Nucleus accumbens (tissue), 56 donors: ENCODE data around the gene IREB2.
A peak's percentile ranks its signal among the peaks of the same experiment; 100 is the strongest.

Source experiments
- DNase-seq, 56 donors: peaks; one replicate each; lab custom pipeline; 2025; lab: John Stamatoyannopoulos, UW

The IREB2 gene

DNA sequence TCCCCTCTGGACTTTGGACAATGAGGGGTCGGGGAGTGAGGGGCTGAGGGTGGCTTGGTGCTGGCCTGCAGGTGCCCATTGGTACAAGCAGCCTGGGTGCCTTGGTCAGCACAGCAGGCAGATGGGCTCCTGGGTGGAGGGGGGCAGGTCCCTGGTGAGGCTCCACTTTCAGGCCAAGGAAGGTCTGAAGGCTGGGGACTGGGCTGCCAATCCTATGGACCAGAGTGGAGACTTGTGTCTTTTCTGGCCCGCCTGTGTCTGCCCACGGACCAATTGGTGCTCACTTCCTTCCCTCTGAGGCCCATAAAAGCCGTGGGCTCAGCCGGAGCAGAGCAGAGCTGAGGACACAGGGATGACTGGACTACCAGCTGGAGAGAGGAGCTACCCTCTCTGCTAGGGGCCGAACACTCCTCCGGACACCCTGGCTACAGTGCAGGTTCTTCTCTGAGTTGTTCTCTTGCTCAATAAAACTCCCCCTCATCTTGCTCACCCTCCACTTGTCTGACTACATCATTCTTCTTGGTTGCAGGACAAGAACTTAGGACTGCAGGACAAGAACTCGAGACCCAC lies 31.9 kb upstream of the IREB2 start:
- DNase-seq, result no peak

DNA sequence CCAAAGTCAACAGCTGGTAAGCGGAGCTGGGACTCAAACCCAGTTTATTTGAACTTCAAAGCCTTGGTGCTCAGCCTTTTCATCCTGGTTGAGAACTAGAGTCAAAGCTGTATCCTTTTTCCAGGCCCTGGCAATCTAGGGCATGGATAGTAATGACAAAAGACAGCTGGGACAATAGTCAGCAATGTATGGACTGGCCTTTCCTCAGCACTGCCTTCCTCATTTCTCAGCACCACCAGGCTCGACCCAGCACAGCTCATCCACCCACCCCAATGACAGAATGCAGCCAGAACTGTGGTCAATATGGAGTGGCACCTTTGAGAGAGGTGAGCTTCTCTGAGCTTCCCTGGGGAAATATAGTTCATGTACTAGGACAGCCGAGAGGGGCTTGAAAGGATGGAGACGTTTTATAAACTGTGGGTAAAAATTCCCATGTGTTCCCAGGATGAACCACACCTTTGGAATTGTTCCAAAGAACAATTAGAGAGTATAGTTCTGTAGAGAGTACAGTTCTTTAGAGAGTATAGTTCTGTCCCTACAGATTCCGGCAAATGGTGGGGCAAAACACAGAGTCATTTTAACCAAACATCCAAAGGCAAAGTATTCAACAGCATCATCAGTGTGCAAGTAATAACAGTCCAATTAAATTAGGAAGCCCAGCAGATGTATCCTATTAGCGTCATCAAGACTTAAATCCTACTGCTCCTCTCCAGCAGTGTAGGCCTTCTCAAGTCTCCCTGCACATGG lies 30.2 kb upstream of the IREB2 start:
- no peak for DNase-seq

DNA sequence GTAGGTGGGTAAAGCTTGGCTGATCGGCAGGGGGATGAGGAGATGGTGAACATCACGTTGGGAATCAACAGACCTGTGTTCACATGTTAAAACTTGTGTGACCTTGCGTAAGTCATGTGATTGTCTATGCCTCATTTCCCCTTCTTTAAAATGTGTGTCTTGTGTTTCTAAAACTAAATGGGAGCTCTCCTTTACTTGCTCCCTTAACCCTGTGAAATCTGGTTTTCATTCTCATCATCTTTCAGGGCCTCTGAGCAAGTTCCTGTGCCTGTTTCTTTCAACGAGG lies 29.7 kb upstream of the IREB2 start:
- no peak for DNase-seq

DNA sequence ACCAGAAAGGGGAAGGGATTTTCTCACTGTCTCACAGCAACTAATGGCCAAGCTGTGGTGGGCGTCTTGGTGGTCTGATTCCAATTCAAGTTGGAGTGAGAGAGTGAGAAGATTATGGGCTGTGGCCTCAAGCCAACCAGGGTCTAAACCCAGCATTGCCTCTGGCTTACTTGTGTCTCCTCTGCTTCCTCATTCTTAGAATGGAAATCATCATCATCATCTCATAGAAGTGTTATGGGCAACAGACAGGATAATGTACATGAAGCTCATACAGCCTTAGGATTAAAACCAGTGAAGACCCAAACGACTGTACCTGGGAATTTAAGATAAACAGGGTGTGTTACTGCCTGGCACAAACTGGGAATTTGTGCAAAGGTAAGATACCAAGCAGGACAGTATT lies 29.1 kb upstream of the IREB2 start:
- no peak for DNase-seq

DNA sequence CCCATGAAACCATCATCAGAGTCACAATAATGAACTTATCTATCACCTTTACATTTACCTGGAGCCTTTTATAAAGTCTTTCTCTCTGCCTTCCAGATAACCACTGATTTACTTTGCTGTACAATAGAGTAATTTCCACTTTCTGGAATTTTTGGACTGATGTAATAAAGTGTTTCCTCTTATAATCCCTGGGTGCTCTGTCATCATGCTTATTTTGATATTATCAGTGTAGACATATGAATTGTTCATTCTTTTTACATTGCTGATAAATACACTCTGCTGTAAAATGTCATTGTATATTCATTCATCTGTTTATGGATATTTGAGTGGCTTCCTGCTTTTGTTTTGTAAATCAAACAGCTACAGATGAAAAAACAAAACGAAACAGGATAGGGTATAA lies 27.0 kb upstream of the IREB2 start:
- DNase-seq, result no peak

DNA sequence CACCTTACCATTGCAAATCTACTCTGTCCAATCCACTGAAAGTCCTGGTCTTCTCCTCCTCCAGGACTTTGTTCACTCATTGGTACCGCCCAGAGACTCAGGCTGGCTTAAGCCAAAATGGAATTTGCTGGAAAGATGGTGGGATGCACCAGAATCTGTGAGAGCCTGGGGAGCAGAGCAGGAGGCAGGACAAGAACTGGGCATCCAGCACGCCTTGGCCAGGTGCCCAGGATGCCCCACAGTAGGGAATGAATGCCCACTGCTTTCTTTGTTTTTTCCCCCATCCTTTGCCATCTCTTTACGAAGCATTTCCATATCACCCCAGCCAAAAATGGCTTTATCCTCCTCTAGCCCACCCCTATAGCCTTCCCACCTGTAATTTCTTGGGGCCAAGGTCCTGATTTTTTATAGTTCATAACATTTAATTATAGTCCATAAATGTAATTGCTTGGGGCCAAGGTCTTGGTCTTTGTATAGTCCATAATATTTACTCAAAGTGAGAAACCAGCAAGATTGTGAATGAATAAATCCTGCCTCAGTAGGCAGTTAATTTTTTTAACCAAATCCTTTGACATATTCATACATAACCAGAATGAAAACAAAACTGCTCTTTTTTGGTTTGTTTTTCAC lies 23.3 kb upstream of the IREB2 start:
- peak in 5 of 56 donors; percentile 4 to 19 (median 8) for DNase-seq

DNA sequence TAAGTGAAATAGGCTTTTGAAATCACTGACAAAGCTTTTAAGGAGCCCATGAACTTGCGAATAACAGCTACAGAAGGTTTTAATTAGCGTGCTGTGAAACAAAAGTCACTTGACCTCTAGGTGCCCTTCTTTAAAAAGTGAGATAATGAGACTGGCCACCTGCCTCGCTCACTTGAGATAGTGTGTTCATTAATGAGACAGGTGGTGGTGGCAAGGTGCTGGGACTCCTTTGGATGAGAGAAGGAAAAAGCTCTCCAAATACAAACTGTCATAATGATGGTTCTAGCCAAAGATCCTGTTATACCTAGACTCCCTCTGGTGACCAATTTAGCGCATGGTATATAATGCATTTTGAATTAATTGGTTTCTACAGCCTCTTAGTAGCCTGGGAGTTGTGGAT lies 22.7 kb upstream of the IREB2 start:
- DNase-seq, result no peak

DNA sequence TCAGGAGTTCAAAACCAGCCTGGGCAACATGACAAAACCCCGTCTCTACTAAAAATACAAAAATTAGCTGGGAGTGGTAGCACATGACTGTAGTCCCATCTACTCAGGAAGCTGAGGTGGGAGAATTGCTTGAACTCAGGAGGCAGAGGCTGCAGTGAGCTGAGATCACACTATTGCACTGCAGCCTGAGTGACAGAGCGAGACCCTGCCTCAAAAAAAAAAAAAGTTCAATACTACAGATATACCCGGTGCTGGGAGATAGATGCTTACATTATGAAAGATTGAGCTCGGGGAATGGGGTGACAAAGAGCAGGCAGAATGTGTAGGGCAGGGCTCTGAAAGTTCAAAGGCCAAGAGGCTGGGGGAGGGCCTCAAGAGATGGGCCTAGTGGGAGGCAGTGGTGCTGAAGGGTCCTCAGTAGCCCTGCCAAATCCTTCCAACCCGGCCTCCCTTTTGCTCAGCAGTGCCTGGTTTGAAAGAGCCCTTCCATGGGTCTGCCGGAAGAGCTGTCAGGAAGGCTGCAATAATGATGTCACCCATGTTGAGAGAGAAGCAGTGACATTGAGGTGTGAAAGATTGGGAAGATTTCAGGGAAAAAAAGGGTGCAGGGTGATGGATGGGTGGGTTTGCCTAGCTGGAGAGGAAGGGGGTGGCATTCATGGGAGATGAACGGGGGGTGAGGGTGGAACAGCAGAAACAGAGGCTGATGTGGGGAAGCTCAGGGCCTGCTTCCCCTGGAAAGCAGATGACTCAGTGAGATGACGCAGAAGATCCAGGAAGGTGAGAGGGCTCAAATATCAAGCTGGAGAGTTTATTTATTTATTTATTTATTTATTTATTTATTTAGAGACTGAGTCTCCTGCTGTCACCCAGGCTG lies 20.0 kb upstream of the IREB2 start:
- DNase-seq, result no peak

DNA sequence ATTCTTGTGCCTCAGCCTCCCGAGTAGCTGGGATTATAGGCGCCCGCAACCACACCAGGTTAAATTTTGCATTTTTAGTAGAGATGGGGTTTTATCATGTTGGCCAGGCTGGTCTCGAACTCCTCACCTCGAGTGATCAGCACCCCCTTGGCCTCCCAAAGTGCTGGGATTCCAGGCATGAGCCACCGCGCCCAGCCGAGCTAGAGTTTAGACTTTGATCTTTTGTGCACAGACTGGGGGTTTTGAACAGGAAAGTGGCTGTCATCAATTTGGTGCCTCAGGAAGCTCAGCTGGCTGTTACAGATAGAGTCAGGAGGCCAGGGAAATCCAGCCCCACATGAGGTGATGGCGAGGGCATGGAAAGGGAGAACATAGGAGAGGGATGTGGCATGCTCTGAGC lies 19.3 kb upstream of the IREB2 start:
- no peak for DNase-seq

DNA sequence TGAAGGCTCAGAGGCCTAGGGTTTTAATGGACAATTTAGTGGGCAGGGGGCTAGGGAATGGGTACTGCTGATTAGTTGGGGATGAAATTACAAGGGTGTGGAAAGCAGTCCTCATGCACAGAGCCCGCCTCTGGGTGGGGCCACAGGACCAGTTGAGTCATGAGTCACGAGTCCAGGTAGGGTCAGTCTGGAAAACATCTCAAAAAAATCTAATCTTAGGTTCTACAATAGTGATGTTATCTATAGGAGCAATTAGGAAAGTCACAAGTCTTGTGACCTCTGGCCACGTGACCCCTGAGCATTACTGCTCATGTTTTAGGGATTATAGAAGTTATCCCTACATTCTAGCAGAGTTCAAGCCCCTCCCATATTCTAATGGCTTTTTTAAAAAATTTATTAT lies 18.6 kb upstream of the IREB2 start:
- no peak for DNase-seq

DNA sequence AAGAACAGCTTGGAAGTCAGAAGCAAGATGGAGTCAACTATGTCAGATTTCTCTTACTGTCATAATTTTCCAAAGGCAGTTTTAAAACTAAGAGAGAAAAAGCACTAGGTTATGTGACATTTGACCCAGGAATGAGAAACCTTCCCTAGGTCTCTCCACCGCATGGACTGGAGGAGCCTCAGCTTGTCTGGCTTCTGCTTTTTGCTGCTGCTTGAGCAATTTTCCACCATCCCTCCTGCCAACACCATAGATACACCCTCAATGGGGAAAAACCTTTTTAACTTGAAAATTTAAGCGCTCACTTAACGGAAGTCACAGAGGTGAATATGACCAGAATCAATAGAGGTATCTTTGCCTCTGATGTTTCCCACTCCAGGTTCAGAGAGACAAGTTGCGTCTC lies 17.8 kb upstream of the IREB2 start:
- DNase-seq, result no peak

DNA sequence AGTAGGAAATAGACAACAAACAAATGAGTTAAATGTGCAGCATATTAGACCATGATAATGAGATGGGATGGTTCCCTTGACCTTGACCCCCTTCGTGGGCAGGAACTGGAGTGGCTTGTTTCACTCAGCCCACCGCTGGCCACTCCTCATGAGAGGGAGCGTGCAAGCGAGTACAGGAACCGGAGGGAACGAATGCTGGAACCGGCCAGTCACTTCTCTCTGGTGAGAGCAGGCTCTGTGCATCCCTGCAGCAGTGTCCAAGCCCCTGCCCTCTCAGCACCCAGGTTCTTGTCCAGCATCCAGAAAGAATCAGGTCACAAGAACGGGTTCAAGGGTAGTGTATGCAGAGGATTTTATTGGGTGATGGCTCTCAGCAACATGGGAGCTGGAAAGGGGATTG lies 17.2 kb upstream of the IREB2 start:
- DNase-seq, result no peak

DNA sequence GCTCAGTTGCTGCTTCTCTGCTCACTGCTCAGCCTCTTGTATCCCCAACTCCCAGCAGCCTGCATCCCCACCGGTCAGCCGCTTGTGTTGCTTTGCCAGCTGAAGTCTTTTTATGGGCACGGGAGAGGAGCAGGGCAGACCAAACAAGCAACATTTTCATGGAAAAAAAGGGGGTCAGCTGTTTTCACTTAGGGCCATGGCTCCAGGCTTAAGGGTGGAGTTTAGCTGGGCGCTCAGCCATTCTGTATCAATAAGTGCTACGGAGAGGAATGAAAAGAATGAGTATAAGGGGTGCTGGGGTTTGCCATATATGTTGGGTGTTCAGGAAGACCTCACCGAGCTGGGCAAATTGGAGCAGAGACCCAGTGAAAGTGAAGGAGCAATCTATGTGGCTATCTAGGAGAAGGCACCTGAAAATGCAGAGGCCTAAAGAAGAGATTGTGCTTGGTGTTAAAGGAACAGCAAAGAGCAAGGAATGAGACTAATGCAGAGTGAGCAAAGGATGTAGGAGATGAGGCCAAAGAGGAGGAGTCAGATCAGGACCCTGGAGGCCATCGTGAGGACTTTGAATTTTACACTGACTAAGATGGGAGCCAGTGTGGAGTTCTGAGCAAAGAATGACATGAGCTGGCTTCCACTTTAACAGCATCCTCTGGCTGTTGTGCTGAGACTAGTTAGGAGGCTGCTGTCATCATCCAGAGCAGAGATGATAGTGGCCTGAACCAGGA lies 16.6 kb upstream of the IREB2 start:
- DNase-seq, result no peak

DNA sequence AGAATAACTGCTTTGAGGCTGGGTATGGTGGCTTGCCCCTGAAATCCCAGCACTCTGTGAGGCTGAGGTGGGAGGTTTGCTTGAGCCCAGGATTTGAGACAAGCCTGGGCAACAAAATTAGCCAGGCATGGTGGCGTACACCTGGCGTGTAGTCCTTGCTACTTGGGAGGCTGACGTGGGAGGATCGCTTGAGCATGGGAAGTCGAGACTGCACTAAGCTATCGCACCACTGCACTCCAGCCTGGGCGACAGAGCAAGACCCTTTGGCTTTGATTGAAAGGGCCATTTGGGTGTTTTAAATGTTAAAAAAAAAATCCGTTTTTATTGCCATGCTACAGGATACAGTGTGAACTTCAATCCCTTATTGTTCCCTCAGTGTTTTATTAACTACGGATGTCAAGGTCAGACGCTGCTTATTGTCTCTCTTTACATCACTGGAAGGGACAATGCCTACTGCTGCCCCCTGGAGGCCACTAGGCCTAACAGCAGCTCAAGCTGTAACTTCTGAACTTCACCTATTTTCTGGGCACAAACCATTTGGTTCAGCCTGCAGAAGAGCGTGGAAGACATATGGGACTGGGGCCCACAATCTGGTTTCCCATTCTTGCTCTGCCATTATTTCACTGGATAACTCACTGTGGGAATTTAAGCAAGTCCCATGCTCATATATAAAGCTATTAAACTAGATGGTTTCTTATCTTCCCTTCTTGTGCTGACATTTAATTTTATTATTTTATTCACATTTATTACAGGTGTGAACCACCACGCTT lies 15.3 kb upstream of the IREB2 start:
- DNase-seq, result peak in 43 of 56 donors; percentile 2 to 76 (median 23)

DNA sequence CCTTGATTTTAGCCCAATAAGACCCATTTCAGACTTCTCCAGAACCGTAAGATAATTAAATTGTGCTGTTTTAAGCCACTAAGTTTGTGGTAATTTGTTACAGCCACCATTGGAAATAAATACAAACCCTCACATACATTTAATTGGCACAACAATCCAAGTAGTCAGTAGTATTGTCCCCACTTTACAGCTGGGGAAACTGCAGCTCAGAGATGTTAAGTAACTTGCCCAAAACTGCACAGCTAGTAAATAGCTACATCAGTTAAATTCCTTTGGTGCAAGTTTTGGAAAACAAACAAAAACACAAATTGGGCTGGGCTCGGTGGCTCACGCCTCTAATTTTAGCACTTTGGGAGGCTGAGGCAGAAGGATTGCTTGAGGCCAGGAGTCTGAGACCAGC lies 13.3 kb upstream of the IREB2 start:
- DNase-seq, result no peak

DNA sequence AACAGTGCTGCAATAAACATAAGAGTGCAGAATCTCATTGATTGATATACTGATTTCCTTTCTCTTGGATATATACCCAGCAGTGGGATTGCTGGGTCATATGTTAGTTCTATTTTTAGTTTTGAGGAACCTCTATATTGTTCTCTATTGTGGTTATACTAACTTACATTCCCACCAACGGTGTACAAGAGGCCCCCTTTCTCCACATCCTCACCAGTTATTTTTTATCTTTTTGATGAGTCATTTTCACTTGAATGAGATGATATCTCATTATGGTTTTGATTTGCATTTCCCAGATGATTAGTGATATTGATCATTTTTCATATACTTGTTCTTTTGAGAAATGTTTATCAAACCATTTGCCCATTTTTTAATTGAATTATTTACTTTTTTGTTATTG lies 12.4 kb upstream of the IREB2 start:
- no peak for DNase-seq

DNA sequence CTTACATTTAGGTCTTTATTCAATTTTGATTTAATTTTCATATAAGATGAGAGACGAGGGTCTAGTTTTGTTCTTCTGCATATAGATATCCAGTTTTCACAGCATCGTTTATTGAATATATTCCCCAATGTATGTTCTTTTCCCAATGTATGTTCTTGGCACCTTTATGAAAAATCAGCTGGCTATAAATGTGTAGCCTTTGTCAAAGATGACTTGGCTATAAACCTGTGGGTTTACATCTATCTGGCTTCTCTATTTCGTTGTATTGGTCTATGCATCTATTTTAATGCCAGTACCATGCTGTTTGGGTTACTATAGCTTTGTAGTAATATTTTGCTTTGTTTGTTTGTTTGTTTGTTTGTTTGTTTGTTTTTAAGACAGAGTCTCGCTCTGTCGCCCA lies 11.7 kb upstream of the IREB2 start:
- DNase-seq, result no peak

DNA sequence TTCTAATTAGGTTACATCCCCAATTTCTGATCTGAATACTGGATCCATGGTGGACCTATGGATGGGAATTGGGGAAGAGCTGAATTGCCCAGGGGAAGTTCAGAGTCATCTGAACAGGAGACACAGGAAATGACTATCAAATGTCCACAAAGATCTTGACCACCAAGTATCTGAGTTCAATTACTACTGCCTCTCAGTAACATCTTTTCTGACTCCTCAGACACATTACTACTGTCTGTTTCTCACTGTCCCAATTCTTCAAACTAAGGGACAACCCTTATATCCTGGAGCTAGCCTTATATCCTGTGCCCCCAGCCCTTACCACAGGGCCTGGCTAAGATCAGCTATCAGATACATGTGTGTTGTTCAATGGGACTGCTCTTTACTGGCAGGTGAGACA lies 10.1 kb upstream of the IREB2 start:
- DNase-seq, result no peak

DNA sequence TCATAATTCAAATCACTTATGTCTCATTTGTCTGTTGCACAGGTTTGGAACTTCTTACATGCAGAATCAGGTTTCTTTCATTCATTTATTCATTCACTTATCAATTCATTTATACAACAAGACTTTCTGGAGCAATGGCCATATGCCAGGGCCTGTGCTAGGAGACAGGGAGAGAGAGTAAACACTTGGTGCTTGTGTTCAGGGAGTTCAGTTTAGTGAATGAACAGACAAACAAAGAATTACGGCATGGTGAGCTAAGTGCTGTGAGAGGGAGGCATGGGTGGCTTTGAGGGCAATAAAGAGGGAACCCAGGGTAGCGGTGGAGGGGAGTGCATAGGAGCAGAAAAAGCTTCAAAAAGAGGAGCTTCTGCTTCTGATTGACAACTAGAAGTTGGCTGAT lies 8.5 kb upstream of the IREB2 start:
- peak in 10 of 56 donors; percentile 2 to 31 (median 14) for DNase-seq

DNA sequence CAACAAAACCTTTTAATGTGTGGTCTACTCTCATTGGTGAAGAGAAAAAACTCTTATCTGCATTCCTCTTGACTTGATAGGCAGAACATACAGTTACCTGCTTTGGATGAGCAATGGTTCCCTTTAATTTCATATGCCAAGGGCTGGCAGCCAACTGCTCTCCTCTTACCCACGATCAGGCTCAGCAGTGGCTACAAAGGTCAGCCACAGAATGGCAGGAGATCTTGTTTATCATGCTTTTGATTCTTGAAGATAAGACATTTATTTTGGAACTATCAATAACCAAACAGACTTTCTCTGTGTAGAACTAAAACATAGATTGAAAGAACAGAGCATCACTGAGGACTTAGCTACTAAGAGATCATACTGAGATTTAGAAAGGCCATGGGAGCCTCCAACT lies 6.1 kb upstream of the IREB2 start:
- DNase-seq, result no peak
